NB4 (cell line): ENCODE measurements around the gene NDOR1.
"Not testable (repeated sequence)": the region's sequence is repeated elsewhere in the genome, so short reads cannot be mapped to it uniquely, and the experiment has no call there.

Experiments used
- DNase-seq: peaks from one replicate; pipeline ENCODE4 v3.0.0; 2010; ENCODE audit warnings: low read depth
- H3K4me3 ChIP-seq: one replicate; pipeline ENCODE4 v1.5.1; 2011; ENCODE audit warnings: mild to moderate bottlenecking, low read depth, low read length, moderate library complexity
- MYC ChIP-seq: IDR thresholded peaks from 2 replicates; pipeline ENCODE4 v1.6.1; 2011; ENCODE audit warnings: low read depth, low read length
- POLR2A ChIP-seq: IDR thresholded peaks from 2 replicates; pipeline ENCODE4 v1.6.1; 2011; ENCODE audit warnings: mild to moderate bottlenecking; ENCODE audit not compliant: insufficient read length; ENCODE audit errors: extremely low read depth
- TF ChIP-seq, protein P1 (sequence below): IDR thresholded peaks from one replicate; pipeline ENCODE4 v1.5.1; 2012; ENCODE audit warnings: low read depth, low read length
- TF ChIP-seq, protein P2 (sequence below): IDR thresholded peaks from 2 replicates; pipeline ENCODE4 v1.6.1; 2011; ENCODE audit warnings: low read depth, low read length

NDOR1 gene

DNA sequence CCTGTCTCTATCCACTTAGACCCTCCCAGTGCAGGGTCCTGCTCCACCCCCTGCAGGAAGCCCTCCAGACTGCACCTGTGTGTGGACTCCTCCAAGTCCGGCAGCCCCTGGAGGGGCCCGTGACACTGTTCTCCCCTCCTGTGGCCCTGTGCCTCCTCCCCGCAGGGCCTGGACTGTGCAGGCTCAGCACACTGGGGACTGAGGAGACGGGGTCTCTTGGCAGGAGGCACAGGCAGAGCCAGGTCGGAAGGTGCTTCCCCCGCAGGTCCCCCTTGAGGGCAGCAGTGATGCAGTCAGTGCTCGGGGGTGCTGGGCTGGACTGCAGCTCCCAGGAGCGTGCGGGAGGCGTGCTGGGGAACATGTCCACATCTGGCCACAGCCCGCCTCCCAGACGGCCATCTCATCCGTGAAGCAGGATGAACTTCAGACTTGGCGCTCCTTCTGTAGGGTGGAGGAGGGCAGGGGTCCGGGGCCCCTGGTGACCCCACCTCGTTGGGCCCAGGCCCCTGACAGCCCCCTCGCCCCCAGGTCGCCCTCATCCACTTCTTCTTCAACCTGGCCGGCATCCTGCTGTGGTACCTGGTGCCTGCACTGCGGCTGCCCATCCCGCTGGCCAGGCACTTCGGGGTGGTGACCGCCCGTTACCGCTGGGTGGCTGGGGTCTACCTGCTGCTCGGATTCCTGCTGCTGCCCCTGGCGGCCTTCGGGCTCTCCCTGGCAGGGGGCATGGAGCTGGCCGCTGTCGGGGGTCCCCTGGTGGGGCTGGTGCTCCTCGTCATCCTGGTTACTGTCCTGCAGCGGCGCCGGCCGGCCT is 30.1 kb downstream of the NDOR1 start:
- TF ChIP-seq, protein P1, sequence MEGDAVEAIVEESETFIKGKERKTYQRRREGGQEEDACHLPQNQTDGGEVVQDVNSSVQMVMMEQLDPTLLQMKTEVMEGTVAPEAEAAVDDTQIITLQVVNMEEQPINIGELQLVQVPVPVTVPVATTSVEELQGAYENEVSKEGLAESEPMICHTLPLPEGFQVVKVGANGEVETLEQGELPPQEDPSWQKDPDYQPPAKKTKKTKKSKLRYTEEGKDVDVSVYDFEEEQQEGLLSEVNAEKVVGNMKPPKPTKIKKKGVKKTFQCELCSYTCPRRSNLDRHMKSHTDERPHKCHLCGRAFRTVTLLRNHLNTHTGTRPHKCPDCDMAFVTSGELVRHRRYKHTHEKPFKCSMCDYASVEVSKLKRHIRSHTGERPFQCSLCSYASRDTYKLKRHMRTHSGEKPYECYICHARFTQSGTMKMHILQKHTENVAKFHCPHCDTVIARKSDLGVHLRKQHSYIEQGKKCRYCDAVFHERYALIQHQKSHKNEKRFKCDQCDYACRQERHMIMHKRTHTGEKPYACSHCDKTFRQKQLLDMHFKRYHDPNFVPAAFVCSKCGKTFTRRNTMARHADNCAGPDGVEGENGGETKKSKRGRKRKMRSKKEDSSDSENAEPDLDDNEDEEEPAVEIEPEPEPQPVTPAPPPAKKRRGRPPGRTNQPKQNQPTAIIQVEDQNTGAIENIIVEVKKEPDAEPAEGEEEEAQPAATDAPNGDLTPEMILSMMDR = no peak
- TF ChIP-seq, protein P2, sequence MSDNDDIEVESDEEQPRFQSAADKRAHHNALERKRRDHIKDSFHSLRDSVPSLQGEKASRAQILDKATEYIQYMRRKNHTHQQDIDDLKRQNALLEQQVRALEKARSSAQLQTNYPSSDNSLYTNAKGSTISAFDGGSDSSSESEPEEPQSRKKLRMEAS = no peak
- TF ChIP-seq POLR2A = no peak
- TF ChIP-seq MYC = no peak
- DNase-seq = no peak
- no peak overlapping the region for H3K4me3 ChIP-seq

DNA sequence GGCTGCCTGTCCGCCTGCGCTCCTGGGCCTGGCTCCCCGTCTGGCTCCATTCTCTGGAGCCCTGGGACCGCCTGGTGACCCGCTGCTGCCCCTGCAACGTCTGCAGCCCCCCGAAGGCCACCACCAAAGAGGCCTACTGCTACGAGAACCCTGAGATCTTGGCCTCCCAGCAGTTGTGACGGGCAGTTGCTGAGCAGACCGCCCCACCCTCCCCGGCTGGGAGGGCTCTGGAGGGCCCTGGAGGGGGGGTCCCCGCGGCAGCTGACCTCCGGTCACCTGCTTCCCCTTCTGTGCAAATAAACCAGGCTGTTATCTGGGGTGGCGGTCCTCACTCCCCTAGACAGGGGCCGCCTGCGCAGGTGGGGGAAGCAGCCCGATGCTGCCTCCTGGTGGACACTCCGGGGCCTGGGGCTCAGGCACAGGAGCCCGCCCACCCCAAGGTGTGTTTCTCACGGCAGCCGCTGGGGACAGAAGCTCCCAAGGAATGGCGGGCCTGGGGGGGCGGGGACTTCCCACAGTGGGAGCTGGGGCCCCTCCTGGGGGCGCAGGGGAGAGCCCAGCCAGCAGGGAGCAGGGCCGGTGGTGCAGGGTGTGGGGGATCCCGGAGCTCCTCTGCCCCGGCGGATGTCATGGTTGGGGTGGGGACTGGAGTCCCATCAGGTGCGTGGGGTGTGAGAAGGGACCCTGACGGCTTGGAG is 30.9 kb downstream of the NDOR1 start:
- no peak overlapping the region for H3K4me3 ChIP-seq
- TF ChIP-seq POLR2A = no peak
- TF ChIP-seq MYC = peak; percentile 27; the same call in 1 of the 2 replicates
- TF ChIP-seq, protein P1 = peak; percentile 94
- DNase-seq = peak; percentile 88

DNA sequence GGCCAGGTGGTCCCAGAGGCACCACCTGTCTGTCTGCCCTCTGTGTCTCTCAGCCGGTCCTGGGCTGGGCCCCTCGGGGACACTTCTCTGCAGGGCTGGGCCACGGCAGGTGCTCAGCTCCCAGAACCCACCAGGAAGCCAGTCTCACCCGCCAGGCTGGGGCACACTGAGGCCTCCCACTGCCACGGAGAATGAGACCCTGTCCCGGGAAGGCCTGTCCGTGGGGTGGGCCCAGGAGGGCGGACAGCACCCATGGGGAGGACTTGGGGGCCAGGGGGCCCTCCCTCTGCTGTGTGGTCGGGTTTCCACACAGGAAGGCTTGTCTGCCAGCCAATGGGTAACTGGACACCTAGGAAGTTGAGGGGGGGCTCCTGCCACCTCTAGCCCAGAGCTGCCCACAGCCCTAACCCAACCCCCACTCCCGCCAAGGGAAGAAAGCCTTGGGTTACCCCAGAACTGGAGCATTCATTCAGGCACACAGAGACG is 31.5 kb downstream of the NDOR1 start:
- no peak overlapping the region for H3K4me3 ChIP-seq
- TF ChIP-seq, protein P1 = no peak
- TF ChIP-seq MYC (0 out of 2 replicates have a peak, but pooled peaks have one; percentile 41), POLR2A (no peak)
- TF ChIP-seq, protein P2 = peak; percentile 29; the same call in 1 of the 2 replicates
- peak; percentile 61 for DNase-seq

DNA sequence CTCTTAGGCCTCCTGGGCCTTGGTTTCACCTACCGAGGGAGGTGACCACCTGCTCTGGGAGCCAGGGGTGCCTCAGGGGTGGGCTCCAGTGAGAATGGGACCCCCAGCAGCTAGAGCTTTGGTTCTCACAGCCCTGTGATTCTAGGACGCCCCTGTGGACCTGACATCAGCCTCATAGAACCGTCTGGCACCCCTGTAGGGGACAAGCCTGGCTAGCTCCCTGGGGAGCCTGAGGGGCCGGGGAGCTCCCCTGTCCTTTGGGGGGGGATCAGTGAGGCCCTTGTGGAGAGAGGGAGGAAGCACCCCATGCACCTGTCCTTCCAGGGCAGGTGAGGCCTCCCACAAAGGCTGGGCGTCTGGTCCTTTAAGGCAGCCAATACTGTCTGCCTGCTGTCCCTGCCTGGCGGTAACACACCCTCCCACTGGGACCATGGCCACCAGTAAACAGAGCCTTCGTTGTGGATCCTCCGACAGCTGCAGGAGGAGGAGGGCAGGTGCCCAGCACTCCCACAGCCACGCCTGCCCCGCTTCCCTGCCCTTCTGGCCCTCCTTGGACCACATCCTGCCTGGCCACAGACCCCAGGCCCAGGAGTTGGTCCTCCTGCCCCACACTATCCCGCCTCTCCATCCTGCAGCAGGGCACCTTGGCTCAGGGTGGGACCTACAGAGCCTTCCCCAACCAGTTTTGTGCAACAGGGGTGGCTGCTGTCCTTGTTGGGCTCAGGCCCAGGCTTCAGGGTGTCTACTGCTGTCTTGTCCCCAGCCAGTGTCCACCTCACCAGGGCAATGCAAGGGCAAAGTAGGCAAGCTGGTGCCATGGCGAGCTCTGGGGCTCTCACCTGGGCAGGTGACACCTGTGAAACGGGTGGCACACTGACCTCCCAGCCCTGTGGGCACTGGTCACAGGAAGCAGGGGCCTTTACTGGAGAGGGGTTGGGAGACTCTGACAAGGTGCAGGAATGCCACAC is 32.5 kb downstream of the NDOR1 start:
- peak; percentile 42 for DNase-seq

DNA sequence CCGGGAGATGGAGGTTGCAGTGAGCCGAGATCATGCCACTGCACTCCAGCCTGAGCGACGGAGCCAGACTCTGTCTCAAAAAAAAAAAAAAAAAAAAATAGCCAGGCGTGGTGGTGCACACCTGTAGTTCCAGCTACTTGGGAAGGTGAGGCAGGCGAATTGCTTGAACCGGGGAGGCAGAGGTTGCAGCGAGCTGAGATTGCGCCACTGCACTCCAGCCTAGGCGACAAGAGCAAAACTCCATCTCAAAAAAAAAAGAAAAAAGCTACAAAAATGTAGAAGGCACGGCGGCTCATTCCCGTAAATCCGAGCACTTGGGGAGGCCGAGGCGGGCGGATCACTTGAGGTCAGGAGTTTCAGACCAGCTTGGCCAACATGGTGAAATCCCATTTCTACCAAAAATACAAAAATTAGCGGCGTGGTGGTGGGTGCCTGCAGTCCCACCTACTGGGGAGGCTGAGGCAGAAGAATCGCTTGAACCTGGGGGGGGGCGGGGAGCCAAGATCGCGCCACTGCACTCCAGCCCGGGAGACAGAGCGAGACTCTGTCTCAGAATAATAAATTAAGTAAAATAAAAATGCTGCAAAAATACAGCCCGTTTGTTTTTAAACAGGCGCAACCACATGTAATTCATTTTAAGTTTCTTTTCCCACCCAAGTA is 34.2 kb downstream of the NDOR1 start:
- not testable (repeated sequence) for DNase-seq
- H3K4me3 ChIP-seq = peak overlapping the region; percentile 81

More for the DNA sequence above, 32.5 kb downstream of the NDOR1 start:
- TF ChIP-seq POLR2A = no peak
- TF ChIP-seq, protein P1 = no peak
- TF ChIP-seq MYC = no peak
- TF ChIP-seq, protein P2 = no peak
- no peak overlapping the region for H3K4me3 ChIP-seq
